Hepatocyte (in vitro differentiated cells): ENCODE data around the gene ZFAND5. TPM values are rescaled to one million over a fixed set of nuclear protein-coding genes. Genes with fewer than 3 reads are reported as not detected.

Experiments used
- DNase-seq: peaks from one replicate; pipeline ENCODE4 v3.0.0-alpha.2; 2016; ENCODE audit warnings: low spot score
- H2AFZ ChIP-seq: fragments of 200-600 bp; sonication (generic); 2 replicates; pipeline ENCODE4 v1.6.0; 2016; ENCODE audit warnings: antibody characterized with exemption, mild to moderate bottlenecking
- H3K27ac ChIP-seq: fragments of 200-600 bp; sonication (generic); 2 replicates; pipeline ENCODE4 v1.5.1; 2016; ENCODE audit warnings: mild to moderate bottlenecking
- H3K27me3 ChIP-seq: fragments of 200-600 bp; sonication (generic); 2 replicates; pipeline ENCODE4 v1.6.1; 2016
- H3K36me3 ChIP-seq: fragments of 200-600 bp; sonication (generic); replicated peaks from 2 replicates; pipeline ENCODE4 v1.5.1; 2016; ENCODE audit warnings: low read depth; ENCODE audit not compliant: insufficient read depth
- H3K4me1 ChIP-seq: fragments of 200-600 bp; sonication (generic); 2 replicates; pipeline ENCODE4 v1.5.1; 2016; ENCODE audit warnings: mild to moderate bottlenecking, moderate library complexity; ENCODE audit not compliant: insufficient read depth
- H3K4me2 ChIP-seq: fragments of 200-600 bp; sonication (generic); 2 replicates; pipeline ENCODE4 v1.6.0; 2016
- H3K4me3 ChIP-seq: fragments of 200-600 bp; sonication (generic); 2 replicates; pipeline ENCODE4 v1.5.1; 2016; ENCODE audit warnings: mild to moderate bottlenecking
- H3K79me2 ChIP-seq: fragments of 200-600 bp; sonication (generic); 2 replicates; pipeline ENCODE4 v1.6.0; 2017; ENCODE audit warnings: mild to moderate bottlenecking
- H3K9me2 ChIP-seq: fragments of 200-600 bp; sonication (generic); replicated peaks from 2 replicates; pipeline ENCODE4 v1.6.0; 2017; ENCODE audit warnings: mild to moderate bottlenecking; ENCODE audit not compliant: insufficient read depth
- H3K9me3 ChIP-seq: fragments of 200-600 bp; sonication (generic); 2 replicates; pipeline ENCODE4 v1.5.1; 2016; ENCODE audit warnings: low read depth, mild to moderate bottlenecking
- H4K20me1 ChIP-seq: fragments of 200-600 bp; sonication (generic); 2 replicates; pipeline ENCODE4 v1.6.0; 2016; ENCODE audit warnings: mild to moderate bottlenecking; ENCODE audit not compliant: insufficient read depth, poor library complexity, severe bottlenecking
- CTCF ChIP-seq: fragments of 200-600 bp; sonication (generic); IDR thresholded peaks from 2 replicates; pipeline ENCODE4 v1.5.1; 2016; ENCODE audit warnings: antibody characterized with exemption, mild to moderate bottlenecking; ENCODE audit not compliant: poor library complexity
- EZH2 ChIP-seq: fragments of 200-600 bp; sonication (generic); IDR thresholded peaks from 2 replicates; pipeline ENCODE4 v1.6.1; 2016; ENCODE audit warnings: antibody characterized with exemption, mild to moderate bottlenecking, borderline replicate concordance
- EZH2phosphoT487 ChIP-seq: fragments of 200-600 bp; sonication (generic); IDR thresholded peaks from one replicate; pipeline ENCODE4 v1.6.1; 2018; ENCODE audit warnings: antibody characterized with exemption, mild to moderate bottlenecking, low read depth, moderate library complexity; ENCODE audit not compliant: unreplicated experiment, severe bottlenecking
- WGBS: methylation state at CpG from one replicate; pipeline ENCODE4 v1.1.6; 2016; ENCODE audit warnings: low lambda C conversion rate; ENCODE audit errors: missing lambda C conversion rate; 5-methylcytosine and 5-hydroxymethylcytosine counted together
- polyA plus RNA-seq: library from polyadenylated mRNA; unstranded; fragments of >200 nt; fragmentation: Nextera tagmentation; extraction: Ambion mirVana; gene quantifications from 2 replicates; pipeline ENCODE4 v1.2.1, GENCODE V29; 2016
- total RNA-seq: library from RNA; depleted of rRNA; stranded (reverse); fragments of >200 nt; gene quantifications from 2 replicates; pipeline ENCODE4 v1.2.3, GENCODE V29; 2014

Gene ZFAND5
- total and polyA plus RNA-seq, 2 experiments from 2014 or later = 208 to 288 TPM

DNA sequence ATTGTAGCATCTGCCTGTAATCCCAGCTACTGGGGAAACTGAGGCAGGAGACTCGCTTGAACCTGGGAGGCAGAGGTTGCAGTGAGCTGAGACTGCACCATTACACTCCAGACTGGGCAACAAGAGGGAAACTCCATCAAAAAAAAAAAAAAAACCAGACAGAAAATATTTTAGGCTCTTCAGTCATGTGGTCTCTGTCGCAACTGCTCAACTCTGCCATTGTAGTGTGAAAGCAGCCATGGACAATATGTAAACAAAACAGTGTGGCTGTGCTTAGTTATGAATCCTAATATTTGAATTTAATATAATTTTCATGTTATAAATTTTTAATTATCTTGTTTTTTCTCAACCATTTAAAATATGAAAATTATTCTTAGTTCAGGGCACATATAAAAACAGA, 38.4 kb downstream of the ZFAND5 start:
- no peak for TF ChIP-seq CTCF
- TF ChIP-seq EZH2 = no peak
- TF ChIP-seq EZH2phosphoT487 = no peak
- WGBS = 94% methylated on average over 2 of the region's 2 CpGs

GRCh38 chr9:72324974-72325373, 40.0 kb downstream of the ZFAND5 start:
- no peak for DNase-seq
- no peaks in the 10 kb centered on the region for H3K9me2 ChIP-seq
- H3K4me3 ChIP-seq = no peak overlapping the region
- no peaks in the 10 kb centered on the region for H3K36me3 ChIP-seq
- H3K4me1 ChIP-seq = no peaks in the 10 kb centered on the region
- no peaks in the 10 kb centered on the region for H3K9me3 ChIP-seq
- WGBS = 70% methylated on average over 3 of the region's 3 CpGs
- no peak for TF ChIP-seq EZH2phosphoT487
- H3K27me3 ChIP-seq = no peaks in the 10 kb centered on the region
- H3K4me2 ChIP-seq = no peak overlapping the region
- H3K79me2 ChIP-seq = no peaks in the 10 kb centered on the region
- H3K27ac ChIP-seq = no peak overlapping the region
- no peaks in the 10 kb centered on the region for H4K20me1 ChIP-seq
- no peak overlapping the region for H2AFZ ChIP-seq

More for the DNA sequence above, 38.4 kb downstream of the ZFAND5 start:
- Histone ChIP-seq H3K9me2 (no peaks in the 10 kb centered on the region), H3K27me3 (no peaks in the 10 kb centered on the region), H2AFZ (no peak overlapping the region), H4K20me1 (no peaks in the 10 kb centered on the region), H3K4me1 (no peaks in the 10 kb centered on the region), H3K79me2 (no peaks in the 10 kb centered on the region), H3K4me2 (no peak overlapping the region), H3K4me3 (no peak overlapping the region), H3K27ac (no peak overlapping the region), H3K36me3 (no peaks in the 10 kb centered on the region), H3K9me3 (no peaks in the 10 kb centered on the region)
- DNase-seq = no peak

DNA sequence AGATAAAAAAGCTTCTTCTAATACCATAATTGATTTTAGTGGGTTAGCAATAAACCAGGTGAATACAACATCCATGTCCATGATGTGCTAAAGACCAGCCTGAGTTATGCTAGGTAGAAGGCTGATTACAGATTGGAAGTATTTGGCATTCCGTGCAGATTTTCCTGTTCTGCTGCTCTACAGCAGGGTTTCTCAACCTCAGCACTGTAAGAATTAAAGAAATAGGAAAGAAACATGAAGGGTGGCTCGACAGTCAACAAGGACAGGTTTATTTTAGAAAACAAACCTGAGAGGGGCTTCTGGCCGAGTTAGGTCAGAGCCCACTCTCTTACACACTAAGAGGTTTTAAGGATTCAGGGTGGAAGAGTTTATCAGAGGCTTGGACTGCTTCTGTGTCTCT, 42.3 kb downstream of the ZFAND5 start:
- Histone ChIP-seq H2AFZ (no peak overlapping the region), H3K4me3 (no peak overlapping the region), H3K79me2 (no peaks in the 10 kb centered on the region), H3K9me2 (no peaks in the 10 kb centered on the region), H3K4me1 (no peaks in the 10 kb centered on the region), H3K9me3 (no peaks in the 10 kb centered on the region), H3K36me3 (no peaks in the 10 kb centered on the region), H4K20me1 (no peaks in the 10 kb centered on the region), H3K4me2 (no peak overlapping the region), H3K27ac (no peak overlapping the region), H3K27me3 (no peaks in the 10 kb centered on the region)
- DNase-seq = no peak
- 76% methylated on average over 3 of the region's 3 CpGs for WGBS
- no peak for TF ChIP-seq EZH2
- TF ChIP-seq CTCF = no peak
- TF ChIP-seq EZH2phosphoT487 = no peak

DNA sequence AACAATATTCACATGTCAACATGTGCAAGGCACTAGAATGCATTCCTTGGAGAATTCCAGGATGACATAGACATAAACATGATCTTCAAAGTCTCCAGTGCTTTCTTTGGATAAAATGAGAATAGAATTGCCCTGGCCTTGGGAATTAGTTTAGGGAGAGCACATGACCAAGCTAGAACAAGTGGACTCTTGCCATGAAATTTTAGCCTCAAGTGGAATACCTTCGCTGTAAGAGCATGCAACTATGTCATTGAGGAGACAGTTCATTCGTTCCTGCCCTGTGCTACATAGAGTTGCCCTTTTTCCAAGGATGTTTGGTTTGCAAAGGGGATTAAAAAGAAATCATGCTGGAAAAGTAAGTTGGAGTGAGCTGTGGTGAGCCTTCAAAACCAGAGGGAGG, 42.7 kb downstream of the ZFAND5 start:
- Histone ChIP-seq H3K36me3 (no peaks in the 10 kb centered on the region), H4K20me1 (no peaks in the 10 kb centered on the region), H3K9me3 (no peaks in the 10 kb centered on the region), H3K4me3 (no peak overlapping the region), H2AFZ (no peak overlapping the region), H3K4me1 (no peaks in the 10 kb centered on the region), H3K9me2 (no peaks in the 10 kb centered on the region), H3K79me2 (no peaks in the 10 kb centered on the region), H3K4me2 (no peak overlapping the region), H3K27me3 (no peaks in the 10 kb centered on the region), H3K27ac (no peak overlapping the region)
- TF ChIP-seq CTCF = no peak
- no peak for TF ChIP-seq EZH2phosphoT487
- no peak for TF ChIP-seq EZH2
- no peak for DNase-seq
- 92% methylated on average over 2 of the region's 2 CpGs for WGBS
